ENCODE data around the gene SCAF11. TPM values are rescaled to one million over a fixed set of nuclear protein-coding genes. Genes with fewer than 3 reads are reported as not detected.

The SCAF11 gene, protein sequence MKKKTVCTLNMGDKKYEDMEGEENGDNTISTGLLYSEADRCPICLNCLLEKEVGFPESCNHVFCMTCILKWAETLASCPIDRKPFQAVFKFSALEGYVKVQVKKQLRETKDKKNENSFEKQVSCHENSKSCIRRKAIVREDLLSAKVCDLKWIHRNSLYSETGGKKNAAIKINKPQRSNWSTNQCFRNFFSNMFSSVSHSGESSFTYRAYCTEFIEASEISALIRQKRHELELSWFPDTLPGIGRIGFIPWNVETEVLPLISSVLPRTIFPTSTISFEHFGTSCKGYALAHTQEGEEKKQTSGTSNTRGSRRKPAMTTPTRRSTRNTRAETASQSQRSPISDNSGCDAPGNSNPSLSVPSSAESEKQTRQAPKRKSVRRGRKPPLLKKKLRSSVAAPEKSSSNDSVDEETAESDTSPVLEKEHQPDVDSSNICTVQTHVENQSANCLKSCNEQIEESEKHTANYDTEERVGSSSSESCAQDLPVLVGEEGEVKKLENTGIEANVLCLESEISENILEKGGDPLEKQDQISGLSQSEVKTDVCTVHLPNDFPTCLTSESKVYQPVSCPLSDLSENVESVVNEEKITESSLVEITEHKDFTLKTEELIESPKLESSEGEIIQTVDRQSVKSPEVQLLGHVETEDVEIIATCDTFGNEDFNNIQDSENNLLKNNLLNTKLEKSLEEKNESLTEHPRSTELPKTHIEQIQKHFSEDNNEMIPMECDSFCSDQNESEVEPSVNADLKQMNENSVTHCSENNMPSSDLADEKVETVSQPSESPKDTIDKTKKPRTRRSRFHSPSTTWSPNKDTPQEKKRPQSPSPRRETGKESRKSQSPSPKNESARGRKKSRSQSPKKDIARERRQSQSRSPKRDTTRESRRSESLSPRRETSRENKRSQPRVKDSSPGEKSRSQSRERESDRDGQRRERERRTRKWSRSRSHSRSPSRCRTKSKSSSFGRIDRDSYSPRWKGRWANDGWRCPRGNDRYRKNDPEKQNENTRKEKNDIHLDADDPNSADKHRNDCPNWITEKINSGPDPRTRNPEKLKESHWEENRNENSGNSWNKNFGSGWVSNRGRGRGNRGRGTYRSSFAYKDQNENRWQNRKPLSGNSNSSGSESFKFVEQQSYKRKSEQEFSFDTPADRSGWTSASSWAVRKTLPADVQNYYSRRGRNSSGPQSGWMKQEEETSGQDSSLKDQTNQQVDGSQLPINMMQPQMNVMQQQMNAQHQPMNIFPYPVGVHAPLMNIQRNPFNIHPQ (N-terminal part only)
- 42.2 to 63.3 TPM (median 44.5 TPM) in 5 replicates for total RNA-seq (2022; extraction: Qiagen RNA extraction)

DNA sequence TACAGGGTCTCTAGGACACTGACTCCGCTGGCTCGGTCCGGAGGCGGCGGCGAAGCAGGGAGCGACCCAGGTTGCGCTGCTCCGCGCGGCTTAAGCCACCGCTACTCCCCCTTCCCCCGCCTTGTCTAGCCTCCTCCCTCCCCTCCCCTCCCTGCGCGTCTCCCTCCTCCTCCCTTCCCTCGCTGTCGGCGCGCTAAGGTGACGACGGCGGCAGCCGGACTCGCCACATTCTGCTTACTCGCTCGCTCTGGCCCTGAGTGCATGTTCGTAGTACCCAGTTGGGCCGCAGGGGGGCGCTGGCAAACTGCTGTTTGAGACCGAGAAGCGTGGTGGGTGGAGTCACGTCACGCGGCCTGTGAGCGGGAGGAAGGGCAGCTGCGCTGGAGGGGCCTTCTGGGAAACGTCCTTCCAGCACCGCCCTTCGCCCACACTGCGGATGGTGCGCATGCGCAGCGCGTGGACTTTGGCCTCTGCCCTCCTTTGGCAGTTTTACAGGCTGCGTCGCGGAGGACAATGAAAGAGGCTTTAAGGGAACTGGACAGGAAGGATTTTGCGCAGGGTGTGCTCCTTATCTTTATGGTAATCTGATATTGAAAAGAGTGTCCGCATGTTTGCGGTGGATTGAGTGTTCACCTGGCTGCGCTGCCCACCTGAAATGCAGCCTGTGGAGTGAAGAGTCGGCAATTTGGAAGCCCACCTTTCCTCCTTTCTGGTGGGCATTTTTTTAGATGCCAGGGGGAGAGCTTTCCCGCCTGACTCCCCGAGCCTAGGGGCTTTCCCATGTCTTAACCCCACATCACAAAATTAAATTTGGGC lies at the start of gene SCAF11:
TSS of gene SCAF11 (minus strand) at position 107 of the 816 bp plus-strand sequence. CDS start 26,407 bp downstream, outside the sequence.

Data from A549 treated with Hydrocortisone at 1 μM for 4 hours (cell line).